Mucosa of descending colon (tissue), 3 donors: ENCODE measurements around the gene GOLGA8T. TPM values are rescaled to one million over a fixed set of nuclear protein-coding genes. Genes with fewer than 3 reads are reported as not detected.
"Not testable (repeated sequence)": the region's sequence is repeated elsewhere in the genome, so short reads cannot be mapped to it uniquely, and the experiment has no call there.

Experiments used
- ATAC-seq: fragments of 200-7000 bp; cut with Tn5 transposase; one replicate; pipeline ENCODE4 v1.9.1; 2020; ENCODE audit warnings: mild to moderate bottlenecking, moderate library complexity
- DNase-seq, 3 donors: peaks; one replicate each; pipeline ENCODE4 v3.0.0-alpha.2; 2020
- H3K36me3 ChIP-seq: fragments of 200-600 bp; one replicate; pipeline ENCODE4 v1.8.0; 2021; ENCODE audit warnings: low read depth, mild to moderate bottlenecking
- H3K4me1 ChIP-seq: fragments of 200-600 bp; one replicate; pipeline ENCODE4 v1.8.0; 2021; ENCODE audit warnings: low read depth, mild to moderate bottlenecking
- H3K4me3 ChIP-seq: fragments of 200-600 bp; one replicate; pipeline ENCODE4 v1.8.0; 2021; ENCODE audit warnings: mild to moderate bottlenecking
- H3K9me3 ChIP-seq: fragments of 200-600 bp; one replicate; pipeline ENCODE4 v1.8.0; 2021; ENCODE audit warnings: mild to moderate bottlenecking
- intact Hi-C, 2 donors: fragments of 100-400 bp; cut with DNase I in 1 of 2; cut with micrococcal nuclease in 1 of 2; formaldehyde crosslinking; loops; one replicate each; pipeline versions ENCODE4 v1.11.0 to v1.11.1; 2022; cut with DNase I, micrococcal nuclease
- total RNA-seq, 3 donors: library from RNA; stranded (reverse); fragmentation: NEBNext Ultra II Directional in 2 of 3; extraction: Animal tissue kit (Norgen Biotek cat#: 25700) in 2 of 3; gene quantifications; one replicate each; pipeline versions ENCODE4 v1.2.1 to v1.2.4, GENCODE V29; 2021 to 2023
- donor health status: DM: no; HTN: no; CAD: no; lungs with moderate emphysema.
- donor health status: DM: no; HTN: no; CAD: no.
- donor health status: DM: no; HTN: yes; CAD: no.

The GOLGA8T gene
- total RNA-seq, 3 donors from 2014 or later, result not detected

DNA sequence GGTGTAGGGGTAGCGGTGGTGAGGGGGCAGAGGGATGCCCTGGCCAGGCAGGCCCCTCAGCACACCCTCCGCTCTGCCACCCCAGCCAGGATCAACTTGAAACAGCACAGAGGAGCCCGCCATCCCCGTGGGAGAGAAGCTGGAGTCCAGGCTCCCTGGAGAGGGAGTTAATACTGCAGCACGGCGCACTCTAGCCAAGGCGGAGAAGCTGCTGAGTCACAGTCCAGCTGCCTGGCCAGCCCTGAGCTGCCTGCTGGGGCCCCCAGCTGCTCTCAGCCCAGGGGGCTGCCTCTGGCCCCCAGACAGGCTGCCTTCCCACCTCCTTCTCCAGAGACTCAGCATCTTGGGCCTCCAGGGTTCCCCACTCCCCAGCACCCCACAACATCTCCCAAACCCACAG is 36.6 kb downstream of the GOLGA8T start:
- H3K4me1 ChIP-seq, ATAC-seq, H3K9me3 ChIP-seq, DNase-seq, H3K4me3 ChIP-seq, H3K36me3 ChIP-seq, intact Hi-C loops: not testable (repeated sequence)

DNA sequence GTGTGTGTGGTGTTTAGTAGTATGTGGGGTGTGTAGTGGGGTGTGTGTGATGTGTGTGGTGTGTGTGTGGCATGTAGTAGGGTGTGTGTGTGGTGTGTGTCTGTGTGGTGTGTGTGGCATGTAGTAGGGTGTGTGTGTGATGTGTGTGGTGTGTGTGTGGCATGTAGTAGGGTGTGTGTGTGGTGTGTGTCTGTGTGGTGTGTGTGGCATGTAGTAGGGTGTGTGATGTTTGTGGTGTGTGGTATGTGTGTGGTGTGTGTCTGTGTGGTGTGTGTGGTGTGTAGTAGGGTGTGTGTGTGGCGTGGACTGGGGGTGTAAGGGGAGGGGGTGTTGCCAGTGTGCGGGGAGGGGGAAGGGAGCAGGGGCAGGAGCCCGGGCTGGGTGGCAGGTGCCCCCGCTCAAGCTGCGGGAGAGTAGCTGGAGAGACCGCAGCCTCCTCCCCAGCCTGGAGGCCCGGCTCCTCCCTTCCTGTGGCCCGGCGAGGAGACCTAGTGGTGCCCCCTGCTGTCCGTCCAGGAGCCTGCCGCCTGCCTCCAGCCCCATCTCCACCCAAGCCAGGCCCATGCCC is 38.3 kb downstream of the GOLGA8T start:
- ATAC-seq, result peak; percentile 85

DNA sequence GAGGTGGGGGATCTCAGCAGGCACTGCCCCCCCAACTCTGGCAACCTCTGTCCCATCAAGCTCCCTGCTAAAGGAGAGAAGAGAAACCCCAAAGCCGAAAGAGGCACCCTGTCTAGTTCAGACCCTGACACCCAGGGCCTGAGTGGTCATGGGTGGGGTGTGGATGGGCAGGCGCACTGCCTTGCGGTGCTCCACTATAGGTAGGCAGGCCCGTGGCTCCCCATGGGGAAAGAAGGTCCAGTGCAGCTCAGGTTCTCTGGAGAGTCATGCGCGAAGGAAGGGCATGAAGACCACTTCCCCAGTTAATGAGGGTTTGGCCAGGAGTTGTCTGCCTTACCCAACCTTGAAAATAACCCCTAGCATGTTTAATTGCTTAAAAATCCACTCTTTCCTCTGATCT is 40.4 kb downstream of the GOLGA8T start:
- intact Hi-C loops, ATAC-seq: not testable (repeated sequence)

More for the DNA sequence above, 38.3 kb downstream of the GOLGA8T start:
- H3K4me3 ChIP-seq, H3K9me3 ChIP-seq, H3K4me1 ChIP-seq, H3K36me3 ChIP-seq, intact Hi-C loops: not testable (repeated sequence)
- peak; percentile 51 to 65 (median 61) for DNase-seq

DNA sequence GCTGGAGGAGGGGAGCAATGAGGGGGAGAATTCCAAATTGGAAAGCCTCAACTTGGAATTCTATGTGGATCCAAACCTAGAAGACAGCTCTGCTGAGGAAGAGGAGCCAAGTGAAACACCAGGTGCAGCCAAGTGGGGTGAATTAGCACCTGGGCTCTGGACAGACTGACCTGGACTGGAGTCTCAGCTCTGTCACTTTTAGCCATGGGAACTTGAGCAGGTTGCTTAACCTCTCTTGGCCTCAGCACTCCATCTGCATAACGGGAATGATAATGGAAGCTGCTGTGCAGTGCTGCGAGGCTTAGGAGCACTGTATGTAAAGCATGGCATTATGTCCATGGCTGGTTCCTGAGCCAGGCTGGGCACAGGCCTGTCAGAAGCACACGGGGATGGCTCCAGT is 41.8 kb downstream of the GOLGA8T start:
- H3K4me3 ChIP-seq, intact Hi-C loops, ATAC-seq, H3K36me3 ChIP-seq, H3K4me1 ChIP-seq, H3K9me3 ChIP-seq, DNase-seq: not testable (repeated sequence)

More for the DNA sequence above, 40.4 kb downstream of the GOLGA8T start:
- not testable (repeated sequence) for H3K4me3 ChIP-seq, H3K4me1 ChIP-seq, H3K9me3 ChIP-seq, DNase-seq, H3K36me3 ChIP-seq

DNA sequence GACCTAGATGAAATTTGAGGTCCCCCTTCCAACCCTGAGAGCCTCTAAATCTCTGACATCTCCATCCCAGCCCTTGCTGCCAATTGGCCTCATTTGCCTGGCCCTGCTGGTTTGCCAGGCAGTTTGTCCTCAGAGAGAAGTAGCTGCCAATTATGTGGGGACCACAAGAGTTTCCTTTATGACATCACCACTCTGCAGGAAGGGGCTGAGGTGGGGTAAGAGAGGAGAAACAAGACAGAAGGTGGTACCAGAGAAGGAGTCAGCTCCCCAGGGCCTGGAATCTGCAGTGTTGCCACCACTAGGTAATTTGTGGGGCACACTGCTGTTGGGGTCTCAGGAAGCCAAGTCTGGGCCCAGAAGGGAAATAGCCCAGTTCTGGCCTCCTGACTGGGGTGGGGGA is 45.0 kb downstream of the GOLGA8T start:
- H3K4me1 ChIP-seq, intact Hi-C loops, DNase-seq, H3K9me3 ChIP-seq, H3K4me3 ChIP-seq, H3K36me3 ChIP-seq: not testable (repeated sequence)
- peak; percentile 20 for ATAC-seq

DNA sequence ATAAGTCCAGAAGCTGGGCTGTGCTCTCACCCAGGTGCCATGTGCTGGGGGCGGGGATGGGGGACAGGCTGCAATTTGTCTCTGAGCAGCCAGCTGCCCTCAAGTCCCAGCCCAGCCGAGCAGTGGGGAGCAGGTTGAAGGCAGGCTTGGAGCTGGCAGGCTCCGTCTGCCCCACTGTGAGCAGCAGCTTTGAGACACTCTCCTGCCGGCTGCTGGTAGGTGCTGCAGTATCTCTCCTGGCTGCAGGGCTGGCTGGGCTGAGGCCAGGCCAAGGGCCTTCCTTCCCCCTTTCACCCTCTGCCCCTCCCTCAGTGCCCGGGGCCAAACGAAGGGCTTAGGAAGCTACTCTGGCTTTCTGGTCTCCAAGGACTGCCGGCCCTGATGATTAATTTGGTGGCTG is 50.6 kb downstream of the GOLGA8T start:
- not testable (repeated sequence) for ATAC-seq, DNase-seq

DNA sequence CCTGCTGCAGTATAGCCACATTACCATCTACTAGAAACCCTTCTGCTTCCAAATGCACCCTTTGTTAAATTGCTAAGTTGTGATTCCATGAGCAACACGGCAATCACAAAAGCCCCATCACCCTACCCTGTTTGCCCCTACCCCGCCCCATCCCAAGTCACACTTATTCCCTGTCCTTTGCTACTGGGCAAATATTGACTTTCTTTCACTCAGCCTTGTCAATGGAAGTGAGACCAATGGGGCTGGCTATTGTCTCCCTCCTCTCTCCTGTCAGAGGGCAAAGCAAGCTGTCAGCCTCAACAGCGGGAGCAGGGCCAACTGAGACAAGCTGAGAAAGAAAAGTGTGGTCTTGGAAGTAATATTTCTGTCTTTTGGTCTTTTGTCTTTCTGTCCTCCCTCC is 52.6 kb downstream of the GOLGA8T start:
- H3K36me3 ChIP-seq, ATAC-seq, DNase-seq, intact Hi-C loops, H3K4me1 ChIP-seq, H3K4me3 ChIP-seq, H3K9me3 ChIP-seq: not testable (repeated sequence)

More for the DNA sequence above, 50.6 kb downstream of the GOLGA8T start:
- H3K36me3 ChIP-seq, intact Hi-C loops, H3K4me3 ChIP-seq, H3K4me1 ChIP-seq, H3K9me3 ChIP-seq: not testable (repeated sequence)

DNA sequence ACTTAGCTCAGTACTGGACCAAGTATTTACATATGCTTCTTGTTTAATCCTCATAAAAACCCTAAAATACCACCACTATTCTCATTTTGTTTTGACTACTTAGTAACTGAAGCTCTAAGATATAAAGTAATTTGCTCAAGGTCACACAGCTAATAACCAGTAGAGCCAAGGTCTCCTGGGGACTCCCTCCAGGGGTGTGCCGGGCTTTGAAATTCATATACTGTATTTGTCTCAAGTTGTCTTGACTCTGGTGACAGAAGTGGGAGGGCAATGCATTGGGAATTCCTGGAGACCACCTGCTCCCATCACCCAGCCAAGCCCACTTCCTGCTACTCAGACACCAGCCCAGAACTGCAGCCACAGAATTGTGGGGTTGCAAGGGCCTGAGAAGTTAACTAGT is 54.9 kb downstream of the GOLGA8T start:
- H3K4me3 ChIP-seq, ATAC-seq, intact Hi-C loops, H3K9me3 ChIP-seq, H3K36me3 ChIP-seq, DNase-seq, H3K4me1 ChIP-seq: not testable (repeated sequence)

DNA sequence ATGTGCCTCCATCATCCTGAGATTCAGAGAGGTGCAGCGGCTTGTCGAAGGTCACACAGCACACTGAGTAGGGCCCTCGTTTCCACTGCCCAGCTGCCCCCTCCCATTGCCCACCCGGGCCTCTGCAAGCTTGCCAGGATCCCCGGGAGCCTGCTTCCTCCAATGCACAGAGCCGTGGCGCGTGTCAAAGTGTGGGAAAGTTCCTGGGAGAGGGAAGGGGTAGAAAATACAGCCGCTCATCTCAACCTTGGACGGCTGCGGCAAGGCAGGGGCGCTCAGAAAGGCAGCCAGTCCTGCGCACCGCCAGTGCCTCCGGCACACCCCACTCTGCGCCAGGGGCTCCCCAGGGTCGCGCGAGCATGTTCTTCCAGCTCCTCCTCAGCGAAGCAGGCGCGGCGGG is 56.3 kb downstream of the GOLGA8T start:
- H3K4me1 ChIP-seq, DNase-seq, H3K36me3 ChIP-seq, H3K4me3 ChIP-seq, ATAC-seq, H3K9me3 ChIP-seq, intact Hi-C loops: not testable (repeated sequence)

DNA sequence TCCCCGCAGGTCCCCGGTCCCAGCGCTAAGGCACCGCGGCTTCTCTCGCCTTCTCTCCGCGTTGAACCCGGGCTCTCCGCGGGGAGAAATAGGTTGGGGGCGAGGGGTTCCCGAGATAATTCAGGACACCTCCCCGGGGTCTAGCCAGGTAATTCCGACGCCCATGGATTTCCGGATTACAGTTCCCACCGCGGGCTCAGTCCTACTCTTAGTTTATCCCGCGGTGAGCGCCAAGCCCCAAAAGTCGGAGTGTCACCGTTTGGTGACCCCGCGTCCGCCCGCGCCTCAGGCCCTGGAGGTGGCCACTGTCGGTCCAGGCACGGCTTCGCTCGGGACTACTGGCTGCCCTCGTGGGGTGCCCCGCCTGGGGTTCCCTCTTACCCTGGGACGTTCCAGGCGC is 56.8 kb downstream of the GOLGA8T start:
- DNase-seq, H3K36me3 ChIP-seq, H3K9me3 ChIP-seq, H3K4me3 ChIP-seq, intact Hi-C loops, ATAC-seq, H3K4me1 ChIP-seq: not testable (repeated sequence)

DNA sequence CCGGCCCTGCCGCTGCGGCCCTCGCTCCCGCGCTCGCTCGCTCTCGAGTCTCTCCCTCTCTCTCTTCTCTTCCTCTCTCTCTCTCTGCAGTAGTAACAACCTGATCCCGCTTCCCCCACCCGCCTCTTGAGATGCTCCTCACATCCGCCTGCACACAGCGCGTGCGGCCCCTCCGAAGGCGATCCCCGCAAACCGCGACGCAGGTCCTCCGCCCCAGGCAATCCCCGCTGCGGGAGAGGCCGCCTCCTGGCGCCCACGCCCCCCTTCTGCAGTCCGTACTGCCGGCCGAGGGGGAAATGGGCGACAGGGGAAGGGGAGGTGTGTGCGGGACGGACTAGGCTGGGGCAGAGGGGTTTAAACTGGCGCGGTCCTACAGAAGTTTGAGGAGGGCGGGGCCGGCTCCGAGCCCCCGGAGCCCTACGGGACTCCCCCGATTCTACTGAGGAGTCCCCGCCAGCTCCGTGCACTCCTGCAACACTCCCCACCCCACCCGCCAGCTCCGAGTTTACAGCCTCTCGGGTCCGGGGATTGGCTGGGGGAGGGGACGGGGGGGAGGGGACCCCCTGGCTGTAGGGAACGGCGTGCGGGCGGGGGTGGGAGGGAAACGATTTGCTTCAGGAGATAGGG is 57.4 kb downstream of the GOLGA8T start:
- H3K4me1 ChIP-seq, intact Hi-C loops, H3K9me3 ChIP-seq, H3K36me3 ChIP-seq, DNase-seq, H3K4me3 ChIP-seq: not testable (repeated sequence)
- peak; percentile 38 for ATAC-seq

DNA sequence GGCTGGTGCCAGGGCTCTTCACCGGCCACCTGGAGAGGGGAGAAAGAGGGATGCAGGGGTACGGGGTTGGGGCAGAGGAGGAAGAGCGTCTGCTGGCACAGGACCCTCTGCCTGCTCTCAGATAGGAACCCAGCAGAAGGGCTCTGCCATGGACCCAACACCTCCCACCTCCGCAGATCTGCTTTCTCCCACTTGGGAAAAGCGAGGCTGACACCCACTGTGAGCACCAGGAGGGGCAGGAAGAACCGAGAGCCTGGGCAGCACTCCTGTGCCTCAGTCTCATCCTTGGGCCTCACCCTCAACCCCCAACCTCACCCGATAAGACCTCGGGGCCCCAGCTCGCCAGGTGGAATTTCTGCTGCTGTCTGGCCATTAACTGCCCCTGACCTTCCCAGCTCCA is 58.0 kb downstream of the GOLGA8T start:
- ATAC-seq, H3K9me3 ChIP-seq, H3K4me1 ChIP-seq, DNase-seq, H3K4me3 ChIP-seq, intact Hi-C loops, H3K36me3 ChIP-seq: not testable (repeated sequence)
